Endodermal cell (in vitro differentiated cells): ENCODE measurements around the gene MLST8. TPM values are rescaled to one million over a fixed set of nuclear protein-coding genes. Genes with fewer than 3 reads are reported as not detected.

Experiments used
- DNase-seq: peaks from one replicate; pipeline ENCODE4 v3.0.0-alpha.2; 2017
- H3K27ac ChIP-seq: 2 replicates; pipeline ENCODE4 v1.5.1; 2013; ENCODE audit warnings: mild to moderate bottlenecking, low read depth, low read length, moderate library complexity
- H3K27me3 ChIP-seq: 2 replicates; pipeline ENCODE4 v1.6.1; 2013; ENCODE audit warnings: mild to moderate bottlenecking, low read length, moderate library complexity; ENCODE audit not compliant: insufficient read depth, control insufficient read depth, poor library complexity, severe bottlenecking
- H3K36me3 ChIP-seq: 2 replicates; pipeline ENCODE4 v1.7.0; 2013; ENCODE audit warnings: mild to moderate bottlenecking, low read length, moderate library complexity; ENCODE audit not compliant: control insufficient read depth, insufficient read depth
- H3K4me1 ChIP-seq: one replicate; pipeline ENCODE4 v1.7.0; 2013; ENCODE audit warnings: low read length; ENCODE audit not compliant: control insufficient read depth, insufficient read depth
- H3K4me3 ChIP-seq: 2 replicates; pipeline ENCODE4 v1.5.1; 2013; ENCODE audit warnings: mild to moderate bottlenecking, low read length, moderate library complexity
- H3K9ac ChIP-seq: 2 replicates; pipeline ENCODE4 v1.6.1; 2013; ENCODE audit warnings: mild to moderate bottlenecking, low read length, moderate library complexity; ENCODE audit not compliant: poor library complexity, severe bottlenecking; ENCODE audit errors: extremely low read depth
- H3K9me3 ChIP-seq: 2 replicates; pipeline ENCODE4 v1.6.1; 2013; ENCODE audit warnings: mild to moderate bottlenecking, low read length, moderate library complexity; ENCODE audit not compliant: control insufficient read depth
- H3K27ac Mint-ChIP-seq: 2 replicates; pipeline ENCODE4 v1.8.0; 2020; ENCODE audit warnings: mixed read lengths
- H3K27me3 Mint-ChIP-seq: 2 replicates; pipeline ENCODE4 v1.8.0; 2021; ENCODE audit warnings: mild to moderate bottlenecking, mixed read lengths; ENCODE audit not compliant: insufficient read depth
- H3K36me3 Mint-ChIP-seq: 2 replicates; pipeline ENCODE4 v1.8.0; 2020; ENCODE audit warnings: low read depth, mixed read lengths
- H3K4me1 Mint-ChIP-seq: 2 replicates; pipeline ENCODE4 v1.8.0; 2020; ENCODE audit warnings: mixed read lengths
- H3K4me3 Mint-ChIP-seq: 2 replicates; pipeline ENCODE4 v1.8.0; 2020; ENCODE audit warnings: mild to moderate bottlenecking, moderate library complexity, mixed read lengths
- H3K9me3 Mint-ChIP-seq: 2 replicates; pipeline ENCODE4 v1.8.0; 2020; ENCODE audit warnings: mild to moderate bottlenecking, mixed read lengths
- WGBS, 2 experiments: methylation state at CpG; one replicate each; pipeline versions ENCODE4 v1.1.5 to v1.1.7; 2013; ENCODE audit warnings: missing lambda C conversion rate in 2 of 2, mixed read lengths in 1 of 2; ENCODE audit not compliant: insufficient coverage in 1 of 2, insufficient read length in 1 of 2; 5-methylcytosine and 5-hydroxymethylcytosine counted together
- long read RNA-seq, 4 experiments: library from polyadenylated mRNA in 2 of 4; library from RNA in 1 of 4; library from capped mRNA in 1 of 4; stranded (forward) in 3 of 4; unstranded in 1 of 4; transcript quantifications; one replicate each; pipeline ENCODE4 v2.0.0, GENCODE V29; 2020 to 2021; ENCODE audit warnings: inconsistent platforms in 1 of 4
- polyA plus RNA-seq, 2 experiments: library from polyadenylated mRNA; stranded (reverse); fragments of 50-300 nt; gene quantifications; one replicate each; pipeline ENCODE4 v1.2.3, GENCODE V29; 2013
- total RNA-seq, 2 donors: library from RNA; stranded (reverse); fragmentation: NEBNext Ultra II Directional in 1 of 2; extraction: Animal tissue kit (Norgen Biotek cat#: 25700) in 1 of 2; gene quantifications; 2 replicates in 1 of 2; 3 replicates in 1 of 2; pipeline ENCODE4 v1.2.1, GENCODE V29; 2021
- TF ChIP-seq, protein P1 (sequence below): fragments of 200-600 bp; sonication (generic); conservative IDR thresholded peaks from 2 replicates; pipeline ENCODE4 v1.5.0; 2021; ENCODE audit warnings: antibody characterized with exemption, mild to moderate bottlenecking

The MLST8 gene, protein sequence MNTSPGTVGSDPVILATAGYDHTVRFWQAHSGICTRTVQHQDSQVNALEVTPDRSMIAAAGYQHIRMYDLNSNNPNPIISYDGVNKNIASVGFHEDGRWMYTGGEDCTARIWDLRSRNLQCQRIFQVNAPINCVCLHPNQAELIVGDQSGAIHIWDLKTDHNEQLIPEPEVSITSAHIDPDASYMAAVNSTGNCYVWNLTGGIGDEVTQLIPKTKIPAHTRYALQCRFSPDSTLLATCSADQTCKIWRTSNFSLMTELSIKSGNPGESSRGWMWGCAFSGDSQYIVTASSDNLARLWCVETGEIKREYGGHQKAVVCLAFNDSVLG
- total RNA-seq = 10 to 100 TPM; 60.3 to 70.8 TPM
- polyA plus RNA-seq (2013, experiment 1 of 2) = 64.9 TPM
- 61.5 TPM for polyA plus RNA-seq (2013, experiment 2 of 2)
- long read RNA-seq, experiment 1, transcript MLST8-203 (9 exons, 1,691 nt) = major isoform, 16 of 37 reads
- long read RNA-seq, experiment 1, partial matches to known transcripts = 8 of 37 reads
- long read RNA-seq, experiment 1, other reads (novel, unspliced or antisense) = 3 of 37 reads
- long read RNA-seq, experiment 2, transcript MLST8-232 (9 exons, 1,870 nt) = minor isoform, 41 of 158 reads
- long read RNA-seq, experiment 2, transcript MLST8-219 (9 exons, 1,588 nt) = minor isoform, 11 of 158 reads
- long read RNA-seq, experiment 2, transcript MLST8-203 (9 exons, 1,691 nt) = major isoform, 46 of 158 reads
- long read RNA-seq, experiment 2, transcript MLST8-215 (9 exons, 1,861 nt) = minor isoform, 14 of 158 reads
- long read RNA-seq, experiment 2, partial matches to known transcripts = 8 of 158 reads
- long read RNA-seq, experiment 2, other reads (novel, unspliced or antisense) = 30 of 158 reads
- long read RNA-seq, experiment 3, transcript MLST8-219 (9 exons, 1,588 nt) = minor isoform, 14 of 322 reads
- long read RNA-seq, experiment 3, transcript MLST8-232 (9 exons, 1,870 nt) = major isoform, 96 of 322 reads
- long read RNA-seq, experiment 3, transcript MLST8-203 (9 exons, 1,691 nt) = minor isoform, 61 of 322 reads
- long read RNA-seq, experiment 3, transcript MLST8-215 (9 exons, 1,861 nt) = minor isoform, 70 of 322 reads
- long read RNA-seq, experiment 3, partial matches to known transcripts = 9 of 322 reads
- long read RNA-seq, experiment 3, other reads (novel, unspliced or antisense) = 54 of 322 reads
- long read RNA-seq, experiment 4, transcript MLST8-232 (9 exons, 1,870 nt) = minor isoform, 42 of 132 reads
- long read RNA-seq, experiment 4, transcript MLST8-230 (8 exons, 2,116 nt) = minor isoform, 7 of 132 reads
- long read RNA-seq, experiment 4, transcript MLST8-215 (9 exons, 1,861 nt) = minor isoform, 17 of 132 reads
- long read RNA-seq, experiment 4, transcript MLST8-203 (9 exons, 1,691 nt) = major isoform, 43 of 132 reads
- long read RNA-seq, experiment 4, partial matches to known transcripts = 1 of 132 reads
- long read RNA-seq, experiment 4, other reads (novel, unspliced or antisense) = 15 of 132 reads

DNA sequence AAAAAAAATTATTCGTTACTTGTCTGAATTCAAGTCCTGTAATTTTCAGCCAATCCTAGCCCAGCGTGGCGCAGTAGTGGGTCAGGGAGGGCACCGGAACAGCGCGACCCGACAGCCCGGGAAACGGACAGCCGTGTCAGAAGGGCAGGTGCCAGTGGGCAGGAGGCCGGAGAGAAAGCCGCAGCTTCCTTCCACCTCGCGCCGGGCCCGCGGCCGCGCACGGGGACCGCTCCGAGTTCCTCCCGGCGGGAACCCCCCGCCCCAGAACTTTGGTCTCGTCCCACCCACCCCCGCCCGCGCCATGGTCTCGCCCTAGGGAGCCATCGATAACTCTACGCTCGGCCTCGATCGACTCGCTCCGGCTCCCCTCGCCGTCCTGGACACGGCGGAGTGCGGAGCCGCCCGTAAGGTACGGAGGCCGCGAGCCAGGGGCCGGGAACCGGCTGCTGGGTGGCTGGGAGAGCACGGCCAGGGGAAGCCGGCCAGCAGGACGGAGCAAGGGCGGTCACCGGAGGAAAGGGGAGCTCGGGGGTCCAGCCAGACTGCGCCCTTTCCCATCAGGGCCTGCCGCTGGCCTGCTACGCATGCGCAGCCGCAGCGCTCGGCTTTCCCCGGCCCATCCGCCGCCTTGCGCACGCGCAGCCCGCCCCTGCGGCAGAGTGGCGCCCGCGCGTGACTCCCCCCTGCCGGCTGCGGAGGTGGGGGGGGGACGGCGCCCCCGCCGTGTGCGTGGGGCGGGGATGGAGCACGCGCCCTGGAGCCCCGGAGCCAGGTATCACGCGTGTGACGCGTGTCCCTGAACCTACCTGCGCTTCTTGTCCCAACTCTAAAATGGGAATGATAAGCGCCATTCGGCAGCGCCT is at the start of gene MLST8:
MLST8 (plus strand) TSS at position 351 of the 863 bp plus-strand sequence. CDS start 632 bp downstream, outside the sequence.
- peaks cover 28% of the 10 kb centered on the region for H3K27me3 Mint-ChIP-seq

DNA sequence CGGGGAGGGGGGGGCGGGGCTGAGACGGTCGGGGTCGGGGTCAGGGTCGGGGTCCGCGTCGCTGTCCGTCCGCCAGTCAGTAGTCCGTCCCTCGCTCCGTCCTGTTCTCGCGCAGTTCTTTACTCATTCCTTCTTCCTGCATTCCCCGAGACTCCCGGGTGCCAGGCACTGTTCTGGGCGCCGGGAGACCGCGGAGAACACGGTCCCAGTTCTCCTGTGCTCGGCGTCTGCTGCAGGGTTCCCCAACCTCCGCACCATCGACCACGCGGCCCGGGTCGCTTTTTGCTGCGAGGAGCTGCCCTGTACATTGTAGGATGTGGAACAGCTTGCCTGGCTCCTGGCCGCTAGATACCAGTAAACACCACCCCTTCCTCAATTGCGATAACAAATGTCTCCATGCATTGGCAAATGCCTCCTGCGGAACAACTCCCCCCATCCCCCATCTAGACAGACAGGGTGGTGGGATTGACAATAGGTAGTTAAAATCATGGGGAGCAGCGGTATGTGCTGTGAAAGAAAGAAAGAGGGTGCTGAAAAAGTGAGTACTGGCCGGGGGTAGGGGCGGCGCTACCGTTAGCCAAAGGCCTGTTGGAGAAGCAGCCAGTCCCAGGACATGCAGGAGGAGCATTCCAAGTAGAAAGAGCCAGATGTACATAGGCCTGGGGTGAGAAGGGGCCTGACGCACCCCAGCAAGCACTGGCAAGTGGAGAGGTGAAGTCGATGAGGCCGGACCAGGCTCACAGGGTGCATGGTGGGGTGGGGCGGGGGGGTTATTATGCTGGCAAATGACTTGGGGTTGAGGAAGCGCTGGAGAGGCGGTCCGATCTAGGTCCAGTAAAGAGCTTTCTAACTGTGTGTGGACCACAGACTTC is 49.0 kb upstream of the MLST8 start:
- Mint-ChIP-seq H3K4me3 (peak overlapping the region; percentile 98), H3K9me3 (no peaks in the 10 kb centered on the region), H3K27me3 (peaks cover 2% of the 10 kb centered on the region), H3K4me1 (peaks cover 33% of the 10 kb centered on the region), H3K36me3 (peaks cover 27% of the 10 kb centered on the region), H3K27ac (peak overlapping the region; percentile 95)
- H3K4me3 ChIP-seq = peak overlapping the region; percentile 99
- WGBS, 2 experiments = 8 to 9% methylated on average over 29 to 46 of the region's 47 CpGs
- DNase-seq = peak; percentile 73
- peaks cover 21% of the 10 kb centered on the region for H3K4me1 ChIP-seq
- H3K9me3 ChIP-seq = no peaks in the 10 kb centered on the region
- TF ChIP-seq, protein P1, sequence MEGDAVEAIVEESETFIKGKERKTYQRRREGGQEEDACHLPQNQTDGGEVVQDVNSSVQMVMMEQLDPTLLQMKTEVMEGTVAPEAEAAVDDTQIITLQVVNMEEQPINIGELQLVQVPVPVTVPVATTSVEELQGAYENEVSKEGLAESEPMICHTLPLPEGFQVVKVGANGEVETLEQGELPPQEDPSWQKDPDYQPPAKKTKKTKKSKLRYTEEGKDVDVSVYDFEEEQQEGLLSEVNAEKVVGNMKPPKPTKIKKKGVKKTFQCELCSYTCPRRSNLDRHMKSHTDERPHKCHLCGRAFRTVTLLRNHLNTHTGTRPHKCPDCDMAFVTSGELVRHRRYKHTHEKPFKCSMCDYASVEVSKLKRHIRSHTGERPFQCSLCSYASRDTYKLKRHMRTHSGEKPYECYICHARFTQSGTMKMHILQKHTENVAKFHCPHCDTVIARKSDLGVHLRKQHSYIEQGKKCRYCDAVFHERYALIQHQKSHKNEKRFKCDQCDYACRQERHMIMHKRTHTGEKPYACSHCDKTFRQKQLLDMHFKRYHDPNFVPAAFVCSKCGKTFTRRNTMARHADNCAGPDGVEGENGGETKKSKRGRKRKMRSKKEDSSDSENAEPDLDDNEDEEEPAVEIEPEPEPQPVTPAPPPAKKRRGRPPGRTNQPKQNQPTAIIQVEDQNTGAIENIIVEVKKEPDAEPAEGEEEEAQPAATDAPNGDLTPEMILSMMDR = no peak
- peak overlapping the region; percentile 72 for H3K9ac ChIP-seq
- H3K27me3 ChIP-seq = no peaks in the 10 kb centered on the region
- peaks cover 35% of the 10 kb centered on the region for H3K36me3 ChIP-seq
- H3K27ac ChIP-seq = peak overlapping the region; percentile 58

More for the DNA sequence above, at the start of gene MLST8:
- WGBS, 2 experiments = 1% methylated on average over 33 to 93 of the region's 93 CpGs
- TF ChIP-seq, protein P1 = peak; percentile 43
- H3K27ac ChIP-seq = peak within 1 kb of the TSS; percentile 68
- H3K4me1 ChIP-seq = no peaks in the 10 kb centered on the region
- peak; percentile 92 for DNase-seq
- H3K36me3 ChIP-seq = peaks cover 15% of the 10 kb centered on the region
- peak within 1 kb of the TSS; percentile 68 for H3K4me3 Mint-ChIP-seq
- peaks cover 5% of the 10 kb centered on the region for H3K27me3 ChIP-seq
- peaks cover 21% of the 10 kb centered on the region for H3K36me3 Mint-ChIP-seq
- H3K9ac ChIP-seq = peak within 1 kb of the TSS; percentile 55
- H3K9me3 Mint-ChIP-seq = peaks cover 5% of the 10 kb centered on the region
- peak within 1 kb of the TSS; percentile 75 for H3K27ac Mint-ChIP-seq
- H3K9me3 ChIP-seq = no peaks in the 10 kb centered on the region
- H3K4me1 Mint-ChIP-seq = peaks cover 2% of the 10 kb centered on the region
- H3K4me3 ChIP-seq = peak within 1 kb of the TSS; percentile 90
